COR-L47 (cell line): ENCODE measurements around the gene UNC13C.
"Not testable (repeated sequence)": the region's sequence is repeated elsewhere in the genome, so short reads cannot be mapped to it uniquely, and the experiment has no call there.

Experiments
- DNase-seq: peaks from one replicate; lab custom pipeline; 2025; lab: John Stamatoyannopoulos, UW

Gene UNC13C

GRCh38 chr15:54307252-54307902 is 329.1 kb downstream of the UNC13C start:
- DNase-seq = no peak

DNA sequence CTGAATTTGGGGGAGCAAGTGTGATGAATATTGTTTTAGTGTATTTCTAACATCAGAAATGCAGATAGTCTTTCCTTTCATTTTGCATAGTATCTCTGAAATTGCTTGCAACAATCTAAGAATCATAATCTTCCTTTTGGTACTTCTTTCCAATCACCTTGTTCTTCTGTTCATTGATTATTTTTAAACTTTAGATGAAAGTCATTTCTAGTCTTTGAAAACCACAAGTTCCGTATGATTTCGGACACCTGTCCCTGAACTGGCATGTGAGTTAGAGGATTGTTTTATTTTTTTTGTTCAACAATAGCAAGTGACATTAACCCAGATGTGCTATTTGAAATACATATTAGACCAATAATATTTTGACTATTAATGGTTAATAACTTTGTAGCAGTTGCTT is 329.7 kb downstream of the UNC13C start:
- no peak for DNase-seq

GRCh38 chr15:54312528-54312927 is 334.3 kb downstream of the UNC13C start:
- no peak for DNase-seq

- no peak for DNase-seq
These were observed 343.2 kb downstream of the UNC13C start for GRCh38 chr15:54321426-54321825.

DNA sequence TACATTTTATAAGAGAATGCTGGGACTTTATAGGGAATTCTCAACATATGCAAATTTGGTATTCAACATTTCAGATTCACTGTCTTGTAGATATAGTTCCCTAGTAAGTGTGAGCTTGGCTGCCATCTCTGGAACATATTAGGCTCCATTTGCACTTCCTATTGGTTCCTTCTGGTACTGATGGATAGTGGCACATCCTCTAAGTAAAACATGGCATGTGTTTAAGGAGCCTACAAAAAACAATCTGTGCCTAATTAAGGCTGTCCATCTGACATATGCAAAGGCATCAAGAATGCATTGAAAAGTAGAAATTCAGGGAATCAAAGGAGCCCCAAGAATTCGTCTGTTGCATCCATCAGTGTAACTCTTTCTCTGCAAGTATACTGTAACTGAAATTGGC is 344.1 kb downstream of the UNC13C start:
- DNase-seq = no peak

- no peak for DNase-seq
These were observed 367.1 kb downstream of the UNC13C start for GRCh38 chr15:54345301-54345700.

GRCh38 chr15:54345827-54346226 is 367.6 kb downstream of the UNC13C start:
- no peak for DNase-seq

- DNase-seq = no peak
These were observed 369.0 kb downstream of the UNC13C start for GRCh38 chr15:54347082-54347827.

- DNase-seq = no peak
These were observed 375.5 kb downstream of the UNC13C start for GRCh38 chr15:54353726-54354125.

DNA sequence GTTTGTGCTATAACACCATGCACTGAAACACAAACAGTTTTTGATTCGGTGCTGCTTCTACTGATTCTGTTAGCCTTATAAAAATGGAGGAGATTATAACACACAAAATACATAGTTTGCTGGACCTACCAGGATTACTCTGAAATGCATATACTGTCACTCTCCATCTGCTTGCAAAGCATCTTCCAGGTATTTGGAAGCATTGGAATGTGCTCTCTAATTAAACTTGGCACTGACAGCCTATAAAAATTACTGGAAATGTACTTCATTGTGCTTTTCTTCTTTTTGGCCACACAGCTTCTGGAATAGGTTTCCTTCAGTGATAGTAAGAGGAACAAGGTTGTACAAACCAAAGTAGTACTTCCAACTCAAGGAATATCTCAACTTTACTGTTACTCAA is 376.1 kb downstream of the UNC13C start:
- no peak for DNase-seq

- DNase-seq = no peak
These were observed 386.7 kb downstream of the UNC13C start for GRCh38 chr15:54364961-54365360.

- no peak for DNase-seq
These were observed 395.1 kb downstream of the UNC13C start for GRCh38 chr15:54373332-54373731.

DNA sequence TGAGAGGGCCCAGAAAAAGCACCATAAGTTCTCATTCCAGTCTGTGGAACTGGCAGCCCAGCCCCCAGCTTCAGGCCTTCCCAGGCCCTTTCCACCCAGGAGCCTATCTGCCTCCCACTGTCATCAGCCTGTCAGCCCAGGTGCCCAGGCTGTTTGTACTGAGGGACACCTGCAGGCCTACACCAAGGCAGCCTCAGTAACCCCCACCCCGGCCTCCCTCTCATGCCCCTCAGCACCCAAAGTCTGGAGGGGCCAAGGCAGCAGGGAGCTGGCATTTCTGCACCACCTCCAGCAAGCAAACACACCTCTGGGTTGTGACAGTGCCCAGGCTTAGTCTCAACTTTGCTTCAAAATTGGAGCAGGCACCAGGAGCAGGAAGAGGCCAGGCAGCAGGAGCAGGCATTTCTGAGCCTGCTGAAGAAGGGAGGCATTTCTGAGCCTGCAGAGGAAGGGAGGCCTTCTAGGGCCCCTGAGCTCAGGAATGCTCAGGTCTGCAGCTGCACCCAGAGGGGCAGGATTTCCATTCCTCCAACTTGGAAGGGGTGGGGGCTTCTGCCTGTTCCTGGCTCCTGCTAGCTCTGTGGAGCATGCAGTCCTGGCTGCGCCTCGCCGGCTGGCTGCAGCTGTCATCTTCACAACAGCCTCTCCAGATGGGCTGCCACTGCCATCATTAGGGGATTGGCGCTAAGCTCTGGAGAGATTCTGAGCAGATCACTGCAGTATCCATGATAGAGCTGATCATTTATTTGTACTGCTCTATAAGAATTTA is 396.1 kb downstream of the UNC13C start:
- DNase-seq = no peak

GRCh38 chr15:54387799-54388198 is 409.6 kb downstream of the UNC13C start:
- no peak for DNase-seq

DNA sequence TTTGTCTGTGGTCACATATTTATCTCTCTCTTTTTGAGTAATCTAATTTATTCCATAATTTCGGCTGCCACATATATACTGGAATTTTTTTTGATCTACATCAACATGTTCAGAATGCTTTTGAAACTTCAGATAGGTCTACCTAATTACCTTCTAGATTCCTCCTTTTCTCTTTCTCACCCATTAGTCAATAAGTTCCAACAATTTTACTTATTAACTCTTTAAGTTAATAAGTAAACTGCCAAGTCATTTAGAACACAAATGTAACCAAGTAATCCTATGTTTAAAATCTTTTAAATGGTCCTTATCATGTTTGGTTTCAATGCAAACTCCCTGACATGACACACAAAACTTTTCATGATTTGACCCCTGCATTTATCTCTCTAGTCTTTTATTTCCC is 410.5 kb downstream of the UNC13C start:
- DNase-seq = no peak

GRCh38 chr15:54410481-54410880 is 432.2 kb downstream of the UNC13C start:
- DNase-seq = no peak

GRCh38 chr15:54424171-54424570 is 445.9 kb downstream of the UNC13C start:
- DNase-seq = no peak

- DNase-seq = no peak
These were observed 450.4 kb downstream of the UNC13C start for GRCh38 chr15:54428596-54428995.

- DNase-seq = not testable (repeated sequence)
These were observed 472.0 kb downstream of the UNC13C start for GRCh38 chr15:54450288-54450687.

GRCh38 chr15:54456413-54456812 is 478.2 kb downstream of the UNC13C start:
- DNase-seq = no peak

- DNase-seq = no peak
These were observed 484.3 kb downstream of the UNC13C start for GRCh38 chr15:54462511-54462913.

GRCh38 chr15:54481819-54482218 is 503.6 kb downstream of the UNC13C start:
- no peak for DNase-seq

DNA sequence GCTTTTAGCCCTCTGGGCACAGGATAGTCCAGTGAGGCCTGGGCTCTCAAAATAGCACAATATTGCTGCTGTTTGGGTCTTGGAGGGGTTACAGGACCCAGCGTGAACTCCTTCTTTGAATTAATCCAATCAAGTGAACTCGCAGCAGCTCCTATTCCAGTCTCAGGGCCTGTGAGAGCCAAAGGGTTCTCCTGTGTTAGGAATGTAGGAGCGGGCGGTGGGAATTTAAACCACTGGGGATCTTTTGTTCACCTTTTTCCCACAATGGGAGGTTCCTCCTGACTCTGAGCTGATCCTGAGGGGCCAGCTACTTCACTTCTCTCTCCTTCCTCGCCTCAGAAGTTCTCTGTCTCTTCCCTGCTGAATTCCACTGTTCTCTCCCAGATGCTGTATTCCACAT is 504.0 kb downstream of the UNC13C start:
- no peak for DNase-seq
